ENCODE results near the gene CACNA2D3.

Gene CACNA2D3

DNA sequence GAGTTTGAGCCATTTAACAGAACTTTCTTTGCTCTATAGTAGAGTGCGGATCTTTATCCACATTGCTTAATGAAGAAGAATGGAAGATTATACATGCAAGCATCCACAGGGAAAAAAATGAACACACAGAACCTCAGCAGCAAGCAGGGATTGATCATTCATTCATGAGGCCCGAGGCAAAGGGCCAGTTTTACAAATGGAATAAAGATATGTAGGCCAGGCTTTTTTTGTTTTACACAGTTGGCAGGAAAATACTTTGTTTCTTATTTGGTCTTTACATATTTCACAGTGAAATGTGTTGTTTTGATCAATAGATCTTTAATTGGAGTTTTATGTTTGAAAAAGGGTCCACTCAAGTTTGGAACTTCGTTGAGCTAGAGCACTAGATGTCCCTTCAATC is 688.0 kb downstream of the CACNA2D3 start:
- DNase-seq (ENCODE audit: low read depth) = no peak

DNA sequence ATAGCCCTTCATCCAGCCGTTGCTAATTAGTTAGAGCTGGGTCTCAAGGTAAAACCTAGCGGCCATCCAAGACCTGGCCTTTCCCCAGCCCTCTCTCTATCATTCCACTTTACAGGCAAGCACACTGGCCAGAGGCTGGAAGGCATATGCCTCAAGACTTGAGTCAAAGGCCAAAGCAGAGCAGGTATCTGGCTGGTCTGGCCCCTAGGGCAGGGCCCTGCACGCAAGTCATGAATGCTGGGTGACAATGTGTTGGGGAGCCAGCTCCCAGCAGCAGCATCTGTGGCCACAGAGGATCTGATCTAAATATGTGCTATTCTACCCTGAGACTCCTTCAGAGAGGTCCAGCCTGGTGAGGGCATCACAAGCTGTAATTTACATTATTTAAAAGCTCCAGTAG is 691.9 kb downstream of the CACNA2D3 start:
- DNase-seq (ENCODE audit: low read depth) = no peak

- DNase-seq (ENCODE audit: low read depth) = no peak
Measured at GRCh38 chr3:54817628-54818027, 695.3 kb downstream of the CACNA2D3 start.

- no peak for DNase-seq (ENCODE audit: low read depth)
Measured at GRCh38 chr3:54818486-54818885, 696.1 kb downstream of the CACNA2D3 start.

- no peak for DNase-seq (ENCODE audit: low read depth)
Measured at GRCh38 chr3:54818942-54819341, 696.6 kb downstream of the CACNA2D3 start.

DNA sequence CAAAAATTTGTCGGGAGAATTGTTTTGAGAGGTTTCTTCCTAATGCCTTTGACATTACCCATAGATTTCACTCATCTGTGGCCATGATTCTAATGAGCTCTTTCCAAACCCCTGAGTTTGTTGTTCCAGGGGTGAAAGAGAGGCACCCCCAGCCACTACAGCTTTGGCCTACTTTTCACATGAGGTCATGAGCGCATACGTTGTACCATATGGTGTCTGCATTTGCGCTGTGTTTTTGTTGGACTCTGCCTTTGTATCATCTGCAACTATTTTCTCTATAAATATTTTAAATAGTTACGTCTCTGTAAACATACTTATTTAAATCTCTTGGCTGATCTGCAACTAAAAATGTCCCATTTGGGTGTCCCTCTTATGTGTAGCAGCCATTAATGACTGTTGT is 697.6 kb downstream of the CACNA2D3 start:
- DNase-seq (ENCODE audit: low read depth) = no peak

DNA sequence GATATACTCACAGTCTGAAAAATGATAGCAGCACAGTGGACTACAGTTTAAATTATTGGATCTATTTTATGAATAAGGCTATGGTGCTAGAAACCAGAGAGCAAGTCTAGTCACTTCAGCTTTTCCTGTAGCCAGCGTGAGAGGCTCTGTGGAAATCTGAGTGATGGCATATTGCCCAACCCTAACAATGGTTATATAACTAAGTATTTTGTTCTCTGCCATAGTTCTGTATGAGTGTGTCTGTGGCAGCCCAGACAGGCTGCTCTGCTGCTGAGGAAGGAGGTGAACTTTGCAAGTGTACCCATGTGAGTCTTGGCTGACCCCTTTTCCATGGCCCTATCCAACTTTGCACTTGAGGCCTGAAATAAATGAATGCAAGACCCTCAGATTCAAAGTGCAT is 699.9 kb downstream of the CACNA2D3 start:
- no peak for DNase-seq (ENCODE audit: low read depth)

DNA sequence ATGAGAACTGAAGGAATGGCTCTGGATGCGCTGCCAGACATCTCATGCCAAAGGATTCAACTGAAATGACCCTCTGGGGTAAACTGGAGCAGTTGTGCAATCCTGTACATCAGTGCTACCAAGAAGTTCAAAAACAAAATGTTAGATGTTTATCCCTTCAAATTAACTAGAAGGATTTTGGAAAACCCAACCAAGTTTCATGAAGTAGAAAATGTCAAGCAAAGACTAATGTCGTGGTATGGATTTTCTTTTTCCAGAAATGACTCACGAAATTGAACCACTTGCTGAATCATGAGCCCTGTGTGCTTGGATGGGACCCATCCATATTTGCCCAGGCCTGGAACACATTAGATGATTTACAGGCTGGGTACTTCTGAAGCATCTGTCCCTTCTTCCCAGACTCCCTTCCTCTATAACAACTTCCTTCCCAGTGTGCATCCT is 703.9 kb downstream of the CACNA2D3 start:
- no peak for DNase-seq (ENCODE audit: low read depth)

DNA sequence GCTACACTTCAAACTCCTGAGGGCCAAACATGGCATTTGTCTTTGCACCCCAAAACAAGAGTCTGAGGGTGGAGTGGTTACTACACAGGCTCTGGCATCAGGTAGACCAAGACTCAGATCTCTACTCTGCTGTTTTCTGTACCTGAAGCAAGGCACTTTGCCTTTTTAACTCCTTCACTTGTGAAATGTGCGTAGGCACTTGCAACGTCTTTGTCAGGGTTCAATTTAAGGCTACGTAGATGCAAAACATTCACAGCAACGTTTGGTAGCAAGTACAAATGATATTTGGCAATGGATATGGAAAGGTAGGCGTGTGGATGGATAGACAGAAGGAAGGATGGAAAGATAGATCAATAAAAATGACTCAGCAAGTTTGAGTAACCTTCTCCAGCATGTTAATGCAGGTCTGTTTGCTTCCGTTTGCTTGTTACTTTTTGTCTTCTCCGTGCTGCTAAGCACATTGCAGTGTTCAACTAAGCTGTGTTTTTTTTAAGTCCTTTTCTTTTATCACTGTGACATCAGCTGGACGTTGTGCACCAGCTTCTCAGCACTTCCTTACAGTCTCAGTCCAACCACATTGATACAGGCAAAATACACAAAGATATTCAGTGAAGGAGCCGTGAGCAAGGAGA is 704.8 kb downstream of the CACNA2D3 start:
- DNase-seq (ENCODE audit: low read depth) = no peak

- no peak for DNase-seq (ENCODE audit: low read depth)
Measured at GRCh38 chr3:54827776-54828175, 705.4 kb downstream of the CACNA2D3 start.

- DNase-seq (ENCODE audit: low read depth) = no peak
Measured at GRCh38 chr3:54830658-54831057, 708.3 kb downstream of the CACNA2D3 start.

- no peak for DNase-seq (ENCODE audit: low read depth)
Measured at GRCh38 chr3:54831112-54831511, 708.8 kb downstream of the CACNA2D3 start.

DNA sequence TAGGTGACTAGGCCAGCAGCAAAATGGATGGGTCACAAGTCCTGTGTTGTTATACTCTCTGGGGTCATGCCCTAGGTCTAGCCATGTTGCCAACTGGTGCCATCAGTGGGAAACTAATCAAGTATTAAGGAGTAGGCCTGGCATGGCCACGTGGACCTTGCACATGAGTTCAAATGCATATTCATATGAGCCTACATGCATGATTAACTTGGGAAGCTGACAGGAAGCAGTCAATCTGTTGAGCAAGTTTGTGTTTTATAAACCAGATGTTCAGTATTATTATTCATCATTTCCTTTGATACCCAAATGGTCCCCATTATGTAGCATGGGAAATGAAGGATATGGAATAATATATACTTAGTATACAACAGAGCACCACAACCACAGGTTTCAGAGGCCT is 710.5 kb downstream of the CACNA2D3 start:
- DNase-seq (ENCODE audit: low read depth) = no peak

- no peak for DNase-seq (ENCODE audit: low read depth)
Measured at GRCh38 chr3:54835701-54836100, 713.3 kb downstream of the CACNA2D3 start.

DNA sequence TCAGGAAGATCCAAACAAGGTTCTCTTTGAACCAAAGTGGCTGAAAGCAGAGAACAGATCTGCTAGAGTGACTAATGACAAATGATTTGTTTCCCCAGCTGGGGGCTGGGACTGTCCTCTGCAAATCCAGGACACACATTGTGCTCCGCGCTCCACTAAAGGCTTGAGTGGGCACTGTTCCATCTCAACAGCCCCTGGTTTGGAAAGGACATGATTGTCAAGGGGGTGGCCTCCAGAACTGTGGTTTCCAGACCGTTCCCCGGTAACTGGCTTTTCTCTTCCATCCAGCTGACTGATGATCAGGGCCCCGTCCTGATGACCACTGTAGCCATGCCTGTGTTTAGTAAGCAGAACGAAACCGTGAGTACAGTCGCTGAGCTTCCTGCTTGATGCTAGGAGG is 714.5 kb downstream of the CACNA2D3 start:
- no peak for DNase-seq (ENCODE audit: low read depth)

- DNase-seq (ENCODE audit: low read depth) = no peak
Measured at GRCh38 chr3:54837964-54838363, 715.6 kb downstream of the CACNA2D3 start.

GRCh38 chr3:54841471-54841870 is 719.1 kb downstream of the CACNA2D3 start:
- no peak for DNase-seq (ENCODE audit: low read depth)

GRCh38 chr3:54843352-54843751 is 721.0 kb downstream of the CACNA2D3 start:
- DNase-seq (ENCODE audit: low read depth) = no peak

GRCh38 chr3:54844211-54844610 is 721.9 kb downstream of the CACNA2D3 start:
- DNase-seq (ENCODE audit: low read depth) = no peak

DNA sequence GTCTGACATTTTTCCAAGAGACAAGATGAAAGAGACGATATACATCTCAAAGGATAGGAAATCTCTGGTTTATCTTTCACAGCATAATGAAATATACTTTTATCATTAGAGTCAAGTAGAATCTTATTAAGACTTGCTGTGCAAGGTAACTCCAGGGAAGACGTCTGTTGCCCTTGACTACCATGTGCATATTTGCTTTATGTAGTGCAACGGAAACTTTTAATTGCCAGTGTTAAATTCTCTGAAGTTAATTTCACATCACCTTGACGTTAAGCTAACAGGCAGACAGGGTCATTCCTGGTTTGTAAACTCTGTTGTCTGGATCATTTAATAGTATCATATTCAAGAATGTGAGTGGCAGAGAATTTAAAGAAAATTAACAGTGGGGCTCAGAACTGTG is 722.7 kb downstream of the CACNA2D3 start:
- no peak for DNase-seq (ENCODE audit: low read depth)

DNA sequence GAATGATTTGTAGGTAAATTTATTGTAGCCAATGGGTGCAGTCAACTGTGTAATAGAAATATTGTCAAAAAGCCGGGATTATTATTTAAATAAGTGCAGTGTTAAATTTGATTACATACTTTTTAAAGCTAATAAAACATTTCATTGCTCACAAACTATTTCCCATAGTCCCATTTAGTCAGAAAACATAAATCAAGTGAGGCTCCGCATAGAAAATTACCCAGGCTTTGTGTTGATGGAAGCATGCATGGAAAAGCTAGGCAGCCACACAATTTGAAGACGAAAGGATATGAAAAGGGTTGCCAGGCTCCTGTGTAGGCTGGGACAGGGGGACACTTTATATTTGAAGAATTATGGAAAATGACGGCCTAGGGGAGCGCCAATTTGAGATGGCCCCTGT is 723.2 kb downstream of the CACNA2D3 start:
- no peak for DNase-seq (ENCODE audit: low read depth)

GRCh38 chr3:54846119-54846518 is 723.8 kb downstream of the CACNA2D3 start:
- DNase-seq (ENCODE audit: low read depth) = no peak

GRCh38 chr3:54847361-54847760 is 725.0 kb downstream of the CACNA2D3 start:
- no peak for DNase-seq (ENCODE audit: low read depth)

DNA sequence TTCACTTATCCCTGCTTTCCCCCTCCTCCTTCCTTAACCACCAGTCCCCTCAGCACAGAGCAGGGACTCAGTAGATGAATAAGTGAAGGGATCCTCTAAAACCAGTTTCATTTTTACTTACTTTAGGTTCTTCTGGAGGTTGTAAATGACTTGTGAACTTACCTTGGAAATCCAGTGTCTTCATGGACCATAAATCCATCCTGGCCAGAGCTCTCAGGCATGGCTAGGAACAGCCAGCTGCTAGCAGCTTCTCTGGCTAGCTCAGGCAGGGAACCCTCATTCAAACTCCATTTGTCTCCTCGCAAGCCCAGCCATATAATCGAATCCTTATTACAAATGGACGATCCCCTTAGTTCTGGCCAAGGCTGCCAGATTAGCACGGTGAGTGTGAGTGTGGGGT is 727.0 kb downstream of the CACNA2D3 start:
- no peak for DNase-seq (ENCODE audit: low read depth)
